Skeletal muscle tissue (tissue), 4 donors: ENCODE data around the gene LORICRIN. TPM values are rescaled to one million over a fixed set of nuclear protein-coding genes. Genes with fewer than 3 reads are reported as not detected.

Experiments
- H3K27ac ChIP-seq: one replicate; pipeline ENCODE4 v1.7.0; 2013; ENCODE audit warnings: mild to moderate bottlenecking, low read depth, low read length, inconsistent platforms
- H3K27me3 ChIP-seq, 3 donors: one replicate each; pipeline ENCODE4 v1.7.0; 2013; ENCODE audit warnings: low read length in 3 of 3; ENCODE audit not compliant: control insufficient read depth in 3 of 3, insufficient read depth in 3 of 3
- H3K36me3 ChIP-seq, 3 donors: one replicate each; pipeline ENCODE4 v1.7.0; 2013; ENCODE audit warnings: low read length in 3 of 3; ENCODE audit not compliant: control insufficient read depth in 3 of 3, insufficient read depth in 3 of 3
- H3K4me1 ChIP-seq, 3 donors: one replicate each; pipeline ENCODE4 v1.7.0; 2013; ENCODE audit warnings: low read length in 3 of 3, mild to moderate bottlenecking in 3 of 3; ENCODE audit not compliant: control insufficient read depth in 3 of 3, insufficient read depth in 3 of 3
- H3K4me3 ChIP-seq, 3 donors: one replicate each; pipeline ENCODE4 v1.7.0; 2013; ENCODE audit warnings: low read length in 3 of 3
- H3K9ac ChIP-seq, 3 donors: one replicate each; pipeline ENCODE4 v1.7.0; 2013; ENCODE audit warnings: low read length in 3 of 3, mild to moderate bottlenecking in 3 of 3, moderate library complexity in 2 of 3, low read depth in 1 of 3
- H3K9me3 ChIP-seq, 3 donors: one replicate each; pipeline ENCODE4 v1.7.0; 2013; ENCODE audit warnings: low read length in 3 of 3; ENCODE audit not compliant: control insufficient read depth in 3 of 3
- total RNA-seq: library from RNA; depleted of rRNA; stranded (reverse); fragments of >200 nt; gene quantifications from one replicate; pipeline ENCODE4 v1.2.3, GENCODE V29; 2014
- donor health status: Osteomylitis.

The LORICRIN gene
- total RNA-seq, 1 donor from 2014 or later = not detected

DNA sequence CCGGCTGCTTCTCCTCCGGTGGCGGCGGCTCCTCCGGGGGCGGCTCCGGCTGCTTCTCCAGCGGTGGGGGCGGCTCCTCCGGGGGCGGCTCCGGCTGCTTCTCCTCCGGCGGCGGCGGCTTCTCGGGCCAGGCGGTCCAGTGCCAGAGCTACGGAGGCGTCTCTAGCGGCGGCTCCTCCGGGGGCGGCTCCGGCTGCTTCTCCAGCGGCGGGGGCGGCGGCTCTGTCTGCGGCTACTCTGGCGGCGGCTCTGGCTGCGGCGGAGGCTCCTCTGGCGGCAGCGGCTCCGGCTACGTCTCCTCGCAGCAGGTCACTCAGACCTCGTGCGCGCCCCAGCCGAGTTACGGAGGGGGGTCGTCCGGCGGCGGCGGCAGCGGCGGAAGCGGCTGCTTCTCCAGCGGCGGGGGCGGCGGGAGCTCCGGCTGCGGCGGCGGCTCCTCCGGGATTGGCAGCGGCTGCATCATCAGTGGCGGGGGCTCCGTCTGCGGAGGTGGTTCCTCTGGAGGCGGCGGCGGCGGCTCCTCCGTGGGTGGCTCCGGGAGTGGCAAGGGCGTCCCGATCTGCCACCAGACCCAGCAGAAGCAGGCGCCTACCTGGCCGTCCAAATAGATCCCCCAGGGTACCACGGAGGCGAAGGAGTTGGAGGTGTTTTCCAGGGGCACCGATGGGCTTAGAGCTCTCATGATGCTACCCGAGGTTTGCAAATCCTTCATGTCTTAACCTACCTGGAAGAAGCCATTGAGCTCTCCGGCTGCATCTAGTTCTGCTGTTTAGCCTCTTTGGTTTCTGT lies 2.0 kb downstream of the LORICRIN start:
- H3K4me1 ChIP-seq = peaks cover 7 to 8% (median 8%) of the 10 kb centered on the region in 3 donors
- H3K36me3 ChIP-seq = no peaks in the 10 kb centered on the region
- peak overlapping the region; percentile 9 to 46 (median 45) for H3K4me3 ChIP-seq
- no peak overlapping the region for H3K27ac ChIP-seq
- no peaks in the 10 kb centered on the region for H3K9me3 ChIP-seq
- H3K9ac ChIP-seq = no peak overlapping the region
- H3K27me3 ChIP-seq = peaks cover 23 to 45% (median 40%) of the 10 kb centered on the region in 3 donors

DNA sequence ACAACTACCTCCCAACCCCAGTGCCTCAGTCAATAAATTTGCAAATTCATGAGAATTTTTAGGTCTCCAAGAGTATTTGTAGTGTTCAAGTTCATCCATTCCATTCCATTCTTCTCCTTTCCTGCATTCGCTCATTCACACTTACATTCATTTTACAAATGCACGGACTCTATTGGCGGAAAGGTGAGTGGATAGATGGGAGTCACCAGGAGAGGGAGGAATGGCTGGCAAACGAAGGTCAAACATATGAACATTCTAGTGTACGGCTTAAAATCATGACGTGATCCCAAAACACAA lies 2.5 kb downstream of the LORICRIN start:
- H3K27me3 ChIP-seq = peaks cover 23 to 45% (median 40%) of the 10 kb centered on the region in 3 donors
- no peak overlapping the region for H3K9ac ChIP-seq
- no peak overlapping the region for H3K27ac ChIP-seq
- peak overlapping the region; percentile 9 to 46 (median 45) for H3K4me3 ChIP-seq
- peaks cover 7 to 8% (median 8%) of the 10 kb centered on the region in 3 donors for H3K4me1 ChIP-seq
- no peaks in the 10 kb centered on the region for H3K36me3 ChIP-seq
- no peaks in the 10 kb centered on the region for H3K9me3 ChIP-seq

DNA sequence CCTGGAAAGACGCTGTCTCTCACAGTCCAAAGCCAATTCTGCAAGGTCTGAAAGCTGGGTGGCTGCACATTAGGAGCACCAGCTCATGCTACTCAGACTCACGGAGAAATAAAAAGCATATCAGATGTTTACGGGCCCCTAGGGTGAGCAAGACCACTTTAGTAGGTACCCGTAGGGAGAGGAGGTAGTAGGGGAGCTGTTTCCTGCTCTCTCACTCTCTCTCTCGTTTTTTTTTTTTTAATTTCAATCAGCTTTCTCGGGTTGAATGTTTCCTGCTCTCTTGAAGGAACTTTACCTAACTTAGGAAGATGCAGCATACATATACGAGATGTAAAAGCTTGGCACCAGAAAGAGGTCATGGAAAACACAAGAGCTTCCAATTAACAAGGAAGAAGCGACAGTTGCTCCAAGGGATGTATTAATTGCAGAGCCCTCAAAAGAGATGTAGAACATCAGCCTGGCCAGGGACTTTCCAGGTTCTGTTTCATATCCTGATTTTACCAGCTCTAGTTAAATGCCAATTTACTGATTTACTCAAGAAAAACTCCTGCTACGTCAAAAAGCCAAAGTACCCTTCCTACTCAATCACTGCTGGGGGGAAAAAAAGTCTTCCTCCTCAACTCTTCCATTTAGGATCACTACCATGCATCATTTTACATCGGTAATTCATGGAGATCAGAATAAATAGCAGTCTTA lies 3.1 kb downstream of the LORICRIN start:
- no peak overlapping the region for H3K27ac ChIP-seq
- peaks cover 23 to 45% (median 40%) of the 10 kb centered on the region in 3 donors for H3K27me3 ChIP-seq
- H3K36me3 ChIP-seq = no peaks in the 10 kb centered on the region
- no peaks in the 10 kb centered on the region for H3K9me3 ChIP-seq
- no peak overlapping the region for H3K4me3 ChIP-seq
- no peak overlapping the region for H3K9ac ChIP-seq
- peaks cover 7 to 8% (median 8%) of the 10 kb centered on the region in 3 donors for H3K4me1 ChIP-seq

DNA sequence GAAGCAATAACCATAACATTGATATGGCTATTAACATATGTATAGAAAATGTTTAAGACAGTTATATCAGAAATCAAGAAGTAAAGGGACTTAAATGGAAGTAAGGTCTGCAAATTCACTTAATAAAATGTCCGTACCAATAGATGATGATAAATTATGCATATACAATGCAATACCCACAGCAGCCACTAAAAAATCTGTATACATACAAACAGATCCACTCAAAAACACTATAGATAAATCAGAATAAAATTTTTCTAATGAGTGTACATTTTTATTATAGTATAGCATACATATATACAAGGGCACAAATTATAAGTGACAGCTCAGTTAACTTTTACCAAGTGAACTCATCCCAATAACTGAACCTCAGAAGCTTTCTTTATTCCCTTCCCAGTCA lies 6.0 kb downstream of the LORICRIN start:
- Histone ChIP-seq H3K9ac (no peak overlapping the region), H3K4me1 (peaks cover 7 to 8% (median 8%) of the 10 kb centered on the region in 3 donors), H3K9me3 (no peaks in the 10 kb centered on the region), H3K27me3 (peaks cover 22 to 28% (median 26%) of the 10 kb centered on the region in 3 donors), H3K4me3 (no peak overlapping the region), H3K36me3 (no peaks in the 10 kb centered on the region), H3K27ac (no peak overlapping the region)

DNA sequence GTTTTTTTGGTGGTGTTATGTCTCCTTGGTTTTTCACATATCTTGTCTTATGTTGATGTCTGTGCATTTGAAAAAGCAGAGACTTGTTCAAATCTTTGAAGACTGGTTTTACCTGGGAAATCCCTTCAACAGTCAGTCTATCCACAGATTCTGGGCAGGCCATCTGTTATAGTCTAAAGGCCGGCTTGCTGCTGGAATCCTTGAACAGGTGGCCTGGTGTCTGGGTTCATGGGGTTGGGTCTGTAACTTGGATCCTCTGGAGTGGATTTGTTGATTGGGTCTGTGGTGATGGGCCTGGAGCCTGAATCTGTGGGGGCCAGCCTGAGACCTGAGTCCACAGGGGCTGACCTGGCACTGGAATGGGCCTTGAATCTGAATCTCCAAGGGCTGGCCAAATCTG lies 12.2 kb downstream of the LORICRIN start:
- Histone ChIP-seq H3K36me3 (no peaks in the 10 kb centered on the region), H3K4me3 (no peak overlapping the region), H3K4me1 (no peaks in the 10 kb centered on the region), H3K27me3 (peaks cover 2 to 9% (median 8%) of the 10 kb centered on the region in 3 donors), H3K9me3 (no peaks in the 10 kb centered on the region), H3K27ac (no peak overlapping the region), H3K9ac (no peak overlapping the region)

DNA sequence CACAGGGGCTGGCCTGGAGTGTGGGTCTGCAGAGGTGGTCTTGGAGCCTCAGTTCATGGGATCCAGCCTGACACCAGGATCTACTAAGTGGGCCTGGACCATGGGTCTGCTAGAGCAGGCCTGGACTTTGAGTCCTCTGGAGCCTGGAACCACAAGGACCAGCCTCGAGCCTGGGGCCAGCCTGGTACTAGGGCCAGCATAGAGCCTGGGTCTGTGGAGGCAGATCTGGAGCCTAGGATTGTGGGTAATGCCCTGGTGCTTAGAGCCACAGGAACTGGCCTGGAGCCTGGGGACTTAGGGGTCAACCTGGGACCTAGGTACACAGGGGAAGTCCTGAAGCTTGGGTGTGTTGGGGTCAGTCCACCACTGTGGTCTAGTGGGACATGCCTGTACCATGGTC lies 12.7 kb downstream of the LORICRIN start:
- Histone ChIP-seq H3K27ac (no peak overlapping the region), H3K4me3 (no peak overlapping the region), H3K27me3 (peaks cover 2 to 9% (median 8%) of the 10 kb centered on the region in 3 donors), H3K9ac (no peak overlapping the region), H3K4me1 (no peaks in the 10 kb centered on the region), H3K36me3 (no peaks in the 10 kb centered on the region), H3K9me3 (no peaks in the 10 kb centered on the region)

DNA sequence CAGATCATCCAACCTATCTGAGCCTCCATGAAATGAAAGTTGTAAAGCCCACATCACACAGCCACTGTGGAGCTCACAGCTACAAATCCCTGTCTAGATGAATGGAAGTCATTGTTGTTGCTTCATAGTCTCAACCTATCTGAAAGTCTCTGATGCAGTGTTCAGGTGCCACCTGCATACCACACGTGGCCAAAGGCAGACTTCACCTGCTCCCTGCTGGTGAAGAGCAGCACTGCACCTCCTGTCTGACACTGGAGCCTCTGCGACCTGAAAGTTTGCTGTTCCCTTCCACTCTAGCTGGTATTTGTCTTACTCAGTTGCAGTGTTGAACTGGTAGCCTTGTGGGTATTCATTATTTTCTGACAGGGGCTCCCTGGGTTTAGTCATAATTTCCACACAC lies 18.4 kb downstream of the LORICRIN start:
- Histone ChIP-seq H3K4me1 (no peaks in the 10 kb centered on the region), H3K36me3 (no peaks in the 10 kb centered on the region), H3K27me3 (peaks cover 0 to 5% (median 0%) of the 10 kb centered on the region in 3 donors), H3K9me3 (no peaks in the 10 kb centered on the region), H3K4me3 (no peak overlapping the region), H3K9ac (no peak overlapping the region), H3K27ac (no peak overlapping the region)

DNA sequence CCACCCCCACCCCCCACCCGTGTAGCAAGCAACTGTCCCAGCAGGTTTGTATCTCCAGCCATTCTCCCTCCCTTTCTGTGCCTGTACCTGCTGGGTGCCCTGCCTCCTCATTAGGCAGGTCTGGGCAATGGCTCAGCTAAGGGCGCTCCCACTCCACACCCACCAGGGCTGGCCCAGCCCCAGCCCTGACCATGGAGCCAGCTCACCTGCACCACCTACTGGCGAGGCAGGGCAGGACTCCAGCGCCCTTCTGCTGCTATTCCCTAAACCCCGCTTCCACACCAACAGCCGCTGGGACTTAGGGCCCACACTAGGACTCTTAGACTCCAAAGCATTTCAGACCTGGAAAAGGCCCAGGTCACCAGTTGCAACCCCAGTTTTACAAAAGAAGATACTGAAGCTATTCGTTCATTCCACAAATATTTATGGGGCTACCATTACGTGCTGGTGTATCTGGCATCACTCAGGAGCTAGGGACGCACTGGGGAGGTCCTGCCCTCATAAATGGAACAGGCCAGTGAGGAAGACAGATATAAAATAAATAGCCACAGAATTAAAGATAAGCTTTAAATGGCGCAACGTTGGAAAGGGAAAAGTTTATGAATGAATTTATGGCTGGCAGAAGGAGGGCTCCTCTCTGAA lies 29.3 kb downstream of the LORICRIN start:
- Histone ChIP-seq H3K27ac (no peak overlapping the region), H3K9me3 (no peaks in the 10 kb centered on the region), H3K4me3 (no peak overlapping the region), H3K9ac (no peak overlapping the region), H3K36me3 (no peaks in the 10 kb centered on the region), H3K27me3 (peaks cover 5 to 12% (median 9%) of the 10 kb centered on the region in 3 donors), H3K4me1 (no peaks in the 10 kb centered on the region)

DNA sequence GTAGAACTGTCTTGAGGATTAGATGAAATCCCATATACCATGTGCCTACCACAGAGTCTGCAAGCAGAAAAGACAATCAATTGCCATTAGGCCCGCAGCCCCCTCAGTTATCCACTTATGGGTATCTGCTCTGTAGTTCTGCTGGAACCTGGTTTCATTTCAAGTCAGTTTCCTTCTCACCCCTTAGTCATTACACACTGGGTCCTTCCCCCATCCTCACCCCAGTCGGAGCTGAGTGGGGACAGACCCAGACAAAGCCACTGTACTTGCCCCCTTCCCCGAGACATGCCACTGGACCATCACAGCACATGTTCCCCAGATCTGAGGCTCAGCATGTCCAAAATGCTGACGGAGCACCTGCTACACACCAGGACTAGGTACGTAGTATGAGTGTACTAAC lies 32.0 kb downstream of the LORICRIN start:
- Histone ChIP-seq H3K27me3 (peaks cover 8 to 14% (median 9%) of the 10 kb centered on the region in 3 donors), H3K4me1 (no peaks in the 10 kb centered on the region), H3K36me3 (no peaks in the 10 kb centered on the region), H3K4me3 (no peak overlapping the region), H3K27ac (no peak overlapping the region), H3K9ac (no peak overlapping the region), H3K9me3 (no peaks in the 10 kb centered on the region)

DNA sequence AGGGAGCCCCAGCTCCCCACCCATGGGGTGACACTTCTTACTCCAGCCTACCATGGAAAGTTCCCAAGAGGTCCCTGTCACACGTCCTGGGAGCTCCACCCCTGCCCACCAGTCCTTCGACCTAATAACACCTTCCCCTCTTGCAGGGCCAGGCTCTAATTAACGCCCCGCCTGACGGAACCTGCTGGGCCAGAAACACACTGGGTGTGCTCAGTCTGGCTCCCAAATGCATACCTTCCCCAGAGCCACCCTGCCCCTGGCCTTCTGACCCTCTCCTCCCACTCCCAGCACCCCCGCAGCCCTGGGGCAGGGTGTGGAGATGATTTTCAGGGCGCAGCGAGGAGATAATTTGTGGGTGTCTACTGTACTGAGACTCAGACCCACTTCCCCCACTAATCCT lies 32.7 kb downstream of the LORICRIN start:
- Histone ChIP-seq H3K9ac (no peak overlapping the region), H3K27me3 (peaks cover 13 to 14% (median 13%) of the 10 kb centered on the region in 3 donors), H3K9me3 (no peaks in the 10 kb centered on the region), H3K27ac (no peak overlapping the region), H3K4me1 (no peaks in the 10 kb centered on the region), H3K4me3 (no peak overlapping the region), H3K36me3 (no peaks in the 10 kb centered on the region)
